ENCODE data around the gene RALGAPA1.
"Not testable (repeated sequence)": the region's sequence is repeated elsewhere in the genome, so short reads cannot be mapped to it uniquely, and the experiment has no call there.

The RALGAPA1 gene

GRCh38 chr14:35844494-35844893 is 35.4 kb upstream of the RALGAPA1 start:
- no peak for DNase-seq
- no peak overlapping the region for H4K12ac ChIP-seq (ENCODE audit: low read depth, low read length)
- H3K27ac ChIP-seq (ENCODE audit: low read depth, low read length) = no peak overlapping the region
- H3K4me3 ChIP-seq (ENCODE audit: low read depth, low read length) = no peak overlapping the region
- no peaks in the 10 kb centered on the region for H3K4me1 ChIP-seq (ENCODE audit: control insufficient read depth in 1 of 2, insufficient read depth in 2 of 2, low read length in 2 of 2)
- no peaks in the 10 kb centered on the region for H3K27me3 ChIP-seq (ENCODE audit: insufficient read depth, low read length)
- H2AFZ ChIP-seq (ENCODE audit: insufficient read depth, low read length, poor library complexity) = no peak overlapping the region
- no peak overlapping the region for H3K4me2 ChIP-seq (ENCODE audit: low read length)
- H2BK120ac ChIP-seq (ENCODE audit: insufficient read depth, low read length, poor library complexity) = no peak overlapping the region
- no peak overlapping the region for H3K18ac ChIP-seq (ENCODE audit: low read length)
- H3K9me3 ChIP-seq (ENCODE audit: insufficient read depth, low read depth, low read length) = peaks cover 4% of the 10 kb centered on the region
- no peak overlapping the region for H2BK12ac ChIP-seq (ENCODE audit: low read length)
- H3K4ac ChIP-seq (ENCODE audit: low read depth, low read length) = no peak overlapping the region
- no CpG with 5 or more reads among the region's 8 CpGs for WGBS (ENCODE audit: extremely low coverage, insufficient coverage, insufficient read length)
- no peak overlapping the region for H2AK5ac ChIP-seq (ENCODE audit: low read length)
- H3K23ac ChIP-seq (ENCODE audit: low read length) = no peak overlapping the region
- no peak overlapping the region for H2BK5ac ChIP-seq (ENCODE audit: low read depth, low read length, poor library complexity)
- H4K8ac ChIP-seq (ENCODE audit: low read depth, low read length) = no peak overlapping the region
- peaks cover 11 to 13% of the 10 kb centered on the region in 2 experiments for H3K36me3 ChIP-seq (ENCODE audit: control insufficient read depth in 1 of 2, insufficient read depth in 2 of 2, low read length in 2 of 2)
- no peaks in the 10 kb centered on the region for H3K79me1 ChIP-seq (ENCODE audit: low read length)
- H3K9ac ChIP-seq (ENCODE audit: low read length) = no peak overlapping the region
- no peak overlapping the region for H3K14ac ChIP-seq (ENCODE audit: low read length)
- no peak overlapping the region for H4K91ac ChIP-seq (ENCODE audit: low read depth, low read length)
- no peaks in the 10 kb centered on the region for H3K79me2 ChIP-seq (ENCODE audit: control insufficient read depth, insufficient read depth, low read length, poor library complexity)

DNA sequence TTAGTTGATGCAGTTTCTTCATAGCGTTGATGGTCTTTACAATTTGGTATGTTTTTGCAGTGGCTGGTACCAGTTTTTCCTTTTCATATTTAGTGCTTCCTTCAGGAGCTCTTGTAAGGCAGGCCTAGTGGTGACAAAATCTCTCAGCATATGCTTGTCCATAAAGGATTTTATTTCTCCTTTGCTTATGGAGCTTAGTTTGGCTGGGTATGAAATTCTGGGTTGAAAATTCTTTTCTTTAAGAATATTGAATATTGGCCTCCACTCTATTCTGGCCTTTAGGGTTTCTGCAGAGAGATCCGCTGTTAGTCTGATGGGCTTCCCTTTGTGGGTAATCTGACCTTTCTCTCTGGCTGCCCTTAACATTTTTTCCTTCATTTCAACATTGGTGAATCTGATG is 33.1 kb upstream of the RALGAPA1 start:
- not testable (repeated sequence) for H3K4me3 ChIP-seq (ENCODE audit: low read depth, low read length); H3K4me2 ChIP-seq (ENCODE audit: low read length)

GRCh38 chr14:35841704-35842103 is 32.6 kb upstream of the RALGAPA1 start:
- not testable (repeated sequence) for H2BK120ac ChIP-seq (ENCODE audit: insufficient read depth, low read length, poor library complexity); H3K4me3 ChIP-seq (ENCODE audit: low read depth, low read length); H4K91ac ChIP-seq (ENCODE audit: low read depth, low read length); H3K23ac ChIP-seq (ENCODE audit: low read length); H3K9me3 ChIP-seq (ENCODE audit: insufficient read depth, low read depth, low read length); H3K4me2 ChIP-seq (ENCODE audit: low read length); H3K18ac ChIP-seq (ENCODE audit: low read length); H4K8ac ChIP-seq (ENCODE audit: low read depth, low read length); H3K27ac ChIP-seq (ENCODE audit: low read depth, low read length); H2BK12ac ChIP-seq (ENCODE audit: low read length); H3K4ac ChIP-seq (ENCODE audit: low read depth, low read length); H2BK5ac ChIP-seq (ENCODE audit: low read depth, low read length, poor library complexity); DNase-seq; H3K27me3 ChIP-seq (ENCODE audit: insufficient read depth, low read length); H2AK5ac ChIP-seq (ENCODE audit: low read length); H3K79me1 ChIP-seq (ENCODE audit: low read length); H3K79me2 ChIP-seq (ENCODE audit: control insufficient read depth, insufficient read depth, low read length, poor library complexity); H4K12ac ChIP-seq (ENCODE audit: low read depth, low read length); H3K9ac ChIP-seq (ENCODE audit: low read length); H3K4me1 ChIP-seq (ENCODE audit: control insufficient read depth in 1 of 2, insufficient read depth in 2 of 2, low read length in 2 of 2); H2AFZ ChIP-seq (ENCODE audit: insufficient read depth, low read length, poor library complexity); H3K14ac ChIP-seq (ENCODE audit: low read length)
- H3K36me3 ChIP-seq (ENCODE audit: control insufficient read depth in 1 of 2, insufficient read depth in 2 of 2, low read length in 2 of 2) = peaks cover 11 to 13% of the 10 kb centered on the region in 2 experiments
- no CpG with 5 or more reads among the region's 2 CpGs for WGBS (ENCODE audit: extremely low coverage, insufficient coverage, insufficient read length)

More for the DNA sequence above, 33.1 kb upstream of the RALGAPA1 start:
- peaks cover 11 to 13% of the 10 kb centered on the region in 2 experiments for H3K36me3 ChIP-seq (ENCODE audit: control insufficient read depth in 1 of 2, insufficient read depth in 2 of 2, low read length in 2 of 2)
- H4K91ac ChIP-seq (ENCODE audit: low read depth, low read length); H3K27me3 ChIP-seq (ENCODE audit: insufficient read depth, low read length); H3K23ac ChIP-seq (ENCODE audit: low read length); H3K4ac ChIP-seq (ENCODE audit: low read depth, low read length); H3K9me3 ChIP-seq (ENCODE audit: insufficient read depth, low read depth, low read length); H3K18ac ChIP-seq (ENCODE audit: low read length); H2BK120ac ChIP-seq (ENCODE audit: insufficient read depth, low read length, poor library complexity); H3K4me1 ChIP-seq (ENCODE audit: control insufficient read depth in 1 of 2, insufficient read depth in 2 of 2, low read length in 2 of 2); H4K8ac ChIP-seq (ENCODE audit: low read depth, low read length); H2BK5ac ChIP-seq (ENCODE audit: low read depth, low read length, poor library complexity); H3K14ac ChIP-seq (ENCODE audit: low read length); H4K12ac ChIP-seq (ENCODE audit: low read depth, low read length); H2AFZ ChIP-seq (ENCODE audit: insufficient read depth, low read length, poor library complexity); H3K27ac ChIP-seq (ENCODE audit: low read depth, low read length); H3K9ac ChIP-seq (ENCODE audit: low read length); H3K79me1 ChIP-seq (ENCODE audit: low read length); H2AK5ac ChIP-seq (ENCODE audit: low read length); H2BK12ac ChIP-seq (ENCODE audit: low read length); H3K79me2 ChIP-seq (ENCODE audit: control insufficient read depth, insufficient read depth, low read length, poor library complexity); DNase-seq: not testable (repeated sequence)
- no CpG with 5 or more reads among the region's 2 CpGs for WGBS (ENCODE audit: extremely low coverage, insufficient coverage, insufficient read length)

- no peaks in the 10 kb centered on the region for H3K4me1 ChIP-seq (ENCODE audit: control insufficient read depth in 1 of 2, insufficient read depth in 2 of 2, low read length in 2 of 2)
- no peak overlapping the region for H2AK5ac ChIP-seq (ENCODE audit: low read length)
- H3K4ac ChIP-seq (ENCODE audit: low read depth, low read length) = no peak overlapping the region
Observed at GRCh38 chr14:35835208-35835982, 26.3 kb upstream of the RALGAPA1 start.

More at GRCh38 chr14:35835208-35835982, 26.3 kb upstream of the RALGAPA1 start:
- H3K79me1 ChIP-seq (ENCODE audit: low read length) = no peaks in the 10 kb centered on the region
- no peak for DNase-seq
- no peak overlapping the region for H4K91ac ChIP-seq (ENCODE audit: low read depth, low read length)
- no peaks in the 10 kb centered on the region for H3K79me2 ChIP-seq (ENCODE audit: control insufficient read depth, insufficient read depth, low read length, poor library complexity)
- no peak overlapping the region for H2BK12ac ChIP-seq (ENCODE audit: low read length)
- no peak overlapping the region for H3K4me2 ChIP-seq (ENCODE audit: low read length)
- no peak overlapping the region for H3K14ac ChIP-seq (ENCODE audit: low read length)
- H3K36me3 ChIP-seq (ENCODE audit: control insufficient read depth in 1 of 2, insufficient read depth in 2 of 2, low read length in 2 of 2) = peaks cover 8 to 10% of the 10 kb centered on the region in 2 experiments
- no peak overlapping the region for H2BK120ac ChIP-seq (ENCODE audit: insufficient read depth, low read length, poor library complexity)
- H3K18ac ChIP-seq (ENCODE audit: low read length) = no peak overlapping the region
- H3K23ac ChIP-seq (ENCODE audit: low read length) = no peak overlapping the region
- H4K8ac ChIP-seq (ENCODE audit: low read depth, low read length) = no peak overlapping the region
- no peaks in the 10 kb centered on the region for H3K9me3 ChIP-seq (ENCODE audit: insufficient read depth, low read depth, low read length)
- no peak overlapping the region for H2AFZ ChIP-seq (ENCODE audit: insufficient read depth, low read length, poor library complexity)
- no peak overlapping the region for H3K27ac ChIP-seq (ENCODE audit: low read depth, low read length)
- H4K12ac ChIP-seq (ENCODE audit: low read depth, low read length) = no peak overlapping the region
- WGBS (ENCODE audit: extremely low coverage, insufficient coverage, insufficient read length) = no CpG with 5 or more reads among the region's 5 CpGs
- no peak overlapping the region for H3K4me3 ChIP-seq (ENCODE audit: low read depth, low read length)
- H3K9ac ChIP-seq (ENCODE audit: low read length) = no peak overlapping the region
- no peaks in the 10 kb centered on the region for H3K27me3 ChIP-seq (ENCODE audit: insufficient read depth, low read length)
- no peak overlapping the region for H2BK5ac ChIP-seq (ENCODE audit: low read depth, low read length, poor library complexity)

All from trophoblast cell (in vitro differentiated cells and primary cell).